HG03097 (cell line): ENCODE measurements around the gene NADK.
A peak's percentile ranks its signal among the peaks of the same experiment; 100 is the strongest.

Experiments used
- ATAC-seq: cut with Tn5 transposase; IDR thresholded peaks from one replicate; pipeline ENCODE4 v1.9.1; 2021; ENCODE audit not compliant: unreplicated experiment, low FRiP score

NADK gene

GRCh38 chr1:1777950-1778662, at the start of gene NADK:
Gene NADK, minus strand, starts transcription at chr1:1778470. Its CDS starts 13,064 bp downstream, at chr1:1765406.
- peak; percentile 29 for ATAC-seq

- ATAC-seq, result no peak
Measured at GRCh38 chr1:1827089-1827848, 49.0 kb upstream of the NADK start.

GRCh38 chr1:1826356-1827088, 48.3 kb upstream of the NADK start:
- ATAC-seq, result no peak

- ATAC-seq, result no peak
Measured at GRCh38 chr1:1825217-1825616, 46.9 kb upstream of the NADK start.

GRCh38 chr1:1819762-1820161, 41.5 kb upstream of the NADK start:
- ATAC-seq, result no peak

GRCh38 chr1:1817221-1817620, 39.0 kb upstream of the NADK start:
- ATAC-seq, result no peak

GRCh38 chr1:1815606-1816281, 37.5 kb upstream of the NADK start:
- no peak for ATAC-seq

- no peak for ATAC-seq
Measured at GRCh38 chr1:1809489-1809888, 31.2 kb upstream of the NADK start.

GRCh38 chr1:1808206-1808605, 29.9 kb upstream of the NADK start:
- ATAC-seq, result no peak

- no peak for ATAC-seq
Measured at GRCh38 chr1:1806890-1807289, 28.6 kb upstream of the NADK start.

- no peak for ATAC-seq
Measured at GRCh38 chr1:1804301-1804700, 26.0 kb upstream of the NADK start.

GRCh38 chr1:1802871-1803270, 24.6 kb upstream of the NADK start:
- no peak for ATAC-seq

GRCh38 chr1:1799716-1800115, 21.4 kb upstream of the NADK start:
- peak; percentile 50 for ATAC-seq

GRCh38 chr1:1797731-1798341, 19.6 kb upstream of the NADK start:
- ATAC-seq, result no peak

GRCh38 chr1:1796466-1796865, 18.2 kb upstream of the NADK start:
- no peak for ATAC-seq

- ATAC-seq, result no peak
Measured at GRCh38 chr1:1794999-1795398, 16.7 kb upstream of the NADK start.

- no peak for ATAC-seq
Measured at GRCh38 chr1:1793481-1794244, 15.4 kb upstream of the NADK start.

- no peak for ATAC-seq
Measured at GRCh38 chr1:1788646-1789431, 10.6 kb upstream of the NADK start.

GRCh38 chr1:1788136-1788535, 9.9 kb upstream of the NADK start:
- ATAC-seq, result no peak
